K562 (cell line): ENCODE data around the gene FCGR3B. TPM values are rescaled to one million over a fixed set of nuclear protein-coding genes. Genes with fewer than 3 reads are reported as not detected.
"Not testable (repeated sequence)": the region's sequence is repeated elsewhere in the genome, so short reads cannot be mapped to it uniquely, and the experiment has no call there.

Experiments
- ATAC-seq: fragments of 200-7000 bp; cut with Tn5 transposase; 3 replicates; pipeline ENCODE4 v1.9.1; 2020; ENCODE audit warnings: moderate library complexity
- BruUV-seq: library from RNA; stranded (reverse); fragments of 400-500 nt; replicated peaks from 2 replicates; lab custom pipeline; 2021; lab: Mats Ljungman, UMichigan
- CTCF ChIA-PET: fragments of 300-600 bp; formaldehyde crosslinking; extraction: SDS; loops from one replicate; lab custom pipeline; 2021; ENCODE audit warnings: low intra/inter-chr PET ratio; lab: Yijun Ruan, JAX
- POLR2A ChIA-PET: fragments of 300-600, 350-650 bp; sonication (Branson Sonifier 250); formaldehyde crosslinking; extraction: SDS; loops from one replicate; lab custom pipeline; 2021; ENCODE audit warnings: antibody characterized with exemption, inconsistent platforms; lab: Yijun Ruan, JAX
- DNase-seq, 4 experiments: peaks; one replicate each; pipeline versions ENCODE4 v3.0.0 to v3.0.0-alpha.2; 2011 to 2018; ENCODE audit warnings: low spot score in 3 of 4, mixed read lengths in 3 of 4; ENCODE audit errors: extremely low read depth in 1 of 4
- FAIRE-seq: peaks from 2 replicates; lab custom pipeline; 2011; peaks lifted over from hg19 to GRCh38; lab: Jason Lieb, UNC
- H2AFZ ChIP-seq: 2 replicates; pipeline ENCODE4 v1.6.0; 2011; ENCODE audit warnings: low read depth, low read length, control low read depth, inconsistent platforms
- H3K27ac ChIP-seq: fragments of 200-600 bp; 3 replicates; pipeline ENCODE4 v1.8.0; 2011; ENCODE audit warnings: low read depth, mild to moderate bottlenecking, control low read depth, inconsistent platforms, low read length, moderate library complexity, mixed read lengths; ENCODE audit errors: extremely low read depth
- H3K27me3 ChIP-seq, 2 experiments: fragments of 300-600 bp in 1 of 2; 2 replicates in 1 of 2; 3 replicates in 1 of 2; pipeline versions ENCODE4 v1.6.0 to v1.8.0; 2011; ENCODE audit warnings: inconsistent platforms in 2 of 2, low read length in 2 of 2, mild to moderate bottlenecking in 1 of 2, mixed read lengths in 1 of 2, moderate library complexity in 1 of 2; ENCODE audit not compliant: control insufficient read depth in 2 of 2, insufficient read depth in 2 of 2
- H3K36me3 ChIP-seq: fragments of 300-600 bp; 3 replicates; pipeline ENCODE4 v1.8.0; 2011; ENCODE audit warnings: mild to moderate bottlenecking, low read length, inconsistent platforms; ENCODE audit not compliant: control insufficient read depth, insufficient read depth
- H3K4me1 ChIP-seq, 2 experiments: fragments of 200-600 bp in 1 of 2; replicated peaks in 1 of 2; 2 replicates in 1 of 2; 3 replicates in 1 of 2; pipeline versions ENCODE4 v1.5.1 to v1.8.0; 2011; ENCODE audit warnings: inconsistent platforms in 2 of 2, low read length in 2 of 2, mild to moderate bottlenecking in 1 of 2, mixed read lengths in 1 of 2, moderate library complexity in 1 of 2; ENCODE audit not compliant: control insufficient read depth in 2 of 2, insufficient read depth in 2 of 2
- H3K4me2 ChIP-seq: 2 replicates; pipeline ENCODE4 v1.6.1; 2011; ENCODE audit warnings: low read length, control low read depth, inconsistent platforms, mixed read lengths; ENCODE audit not compliant: insufficient read depth
- H3K4me3 ChIP-seq: fragments of 200-600 bp; sonication (generic), shearing (Covaris generic); 2 replicates; pipeline ENCODE4 v1.5.1; 2016; ENCODE audit warnings: control low read depth, inconsistent platforms
- H3K79me2 ChIP-seq: fragments of 200-600 bp; 3 replicates; pipeline ENCODE4 v1.8.0; 2011; ENCODE audit warnings: low read length, inconsistent platforms; ENCODE audit not compliant: control insufficient read depth, insufficient read depth
- H3K9ac ChIP-seq, 2 experiments: 2 replicates each; pipeline versions ENCODE4 v1.6.0 to v1.6.1; 2011; ENCODE audit warnings: low read depth in 2 of 2, low read length in 2 of 2, control low read depth in 1 of 2, inconsistent platforms in 1 of 2, mild to moderate bottlenecking in 1 of 2, mixed read lengths in 1 of 2; ENCODE audit not compliant: insufficient read depth in 1 of 2
- H3K9me1 ChIP-seq: one replicate; pipeline ENCODE4 v1.6.0; 2011; ENCODE audit warnings: inconsistent platforms, mild to moderate bottlenecking, low read length, moderate library complexity; ENCODE audit not compliant: control insufficient read depth, insufficient read depth
- H3K9me3 ChIP-seq: replicated peaks from 2 replicates; pipeline ENCODE4 v1.5.1; 2011; ENCODE audit warnings: low read depth, low read length, inconsistent platforms; ENCODE audit not compliant: control insufficient read depth, insufficient read depth
- H4K20me1 ChIP-seq: replicated peaks from 2 replicates; pipeline ENCODE4 v1.6.1; 2011; ENCODE audit warnings: low read length, inconsistent platforms, mixed read lengths; ENCODE audit not compliant: control insufficient read depth, insufficient read depth
- ZFX ChIP-seq: sonication (generic); formaldehyde crosslinking; IDR thresholded peaks from 2 replicates; pipeline ENCODE4 v1.8.0; 2022; ENCODE audit warnings: mild to moderate bottlenecking, missing genetic modification reagents, moderate library complexity
- ZNF740 ChIP-seq, 3 experiments: fragments of 200-800 bp in 1 of 3; sonication (Bioruptor generic) in 1 of 3; sonication (generic) in 1 of 3; formaldehyde crosslinking in 1 of 3; IDR thresholded peaks; 2 replicates each; pipeline versions ENCODE4 v1.6.1 to v1.8.0; 2016 to 2022; ENCODE audit warnings: mild to moderate bottlenecking in 2 of 3, missing compliant biosample characterization in 2 of 3, missing genetic modification characterization in 2 of 3, missing genetic modification reagents in 1 of 3
- WGBS: fragments of 100-300 bp; shearing (Covaris generic); methylation state at CpG from one replicate; pipeline ENCODE4 v1.1.6; 2016; ENCODE audit warnings: low coverage, mixed read lengths; ENCODE audit not compliant: insufficient coverage; ENCODE audit errors: missing lambda C conversion rate; 5-methylcytosine and 5-hydroxymethylcytosine counted together
- in situ Hi-C: fragments of 300-500 bp; cut with MboI; formaldehyde crosslinking; loops from 4 replicates; pipeline ENCODE4 v1.15.0; 2018; ENCODE audit warnings: inconsistent platforms, mixed read lengths
- intact Hi-C: fragments of 100-400 bp; cut with micrococcal nuclease; formaldehyde crosslinking; loops from 2 replicates; pipeline ENCODE4 v1.14.2; 2022
- polyA plus RNA-seq, 8 experiments: library from polyadenylated mRNA; depleted of rRNA in 4 of 8; stranded (reverse) in 5 of 8; unstranded in 3 of 8; fragments of >200 nt; fragmentation: Nextera tagmentation in 2 of 8; fragmentation: Illumina TruSeq in 1 of 8; extraction: Ambion mirVana in 2 of 8; extraction: Trizol in 1 of 8; gene quantifications; 2 replicates each; pipeline versions ENCODE4 v1.2.1 to v1.2.3, GENCODE V29; 2011 to 2014; ENCODE audit warnings: inconsistent platforms in 1 of 8, missing spikeins in 1 of 8
- total RNA-seq, 7 experiments: library from RNA; depleted of rRNA in 6 of 7; stranded (reverse); fragments of >200 nt in 6 of 7; fragmentation: Illumina TruSeq in 2 of 7; extraction: Trizol in 2 of 7; gene quantifications; 2 replicates each; pipeline versions ENCODE4 v1.2.1 to v1.2.3, GENCODE V29; 2011 to 2021; ENCODE audit warnings: low replicate concordance in 1 of 7

The FCGR3B gene
- total and polyA plus RNA-seq, 9 of the 15 experiments (the other 6 are each of a cell fraction or from before 2014, with no cell fraction given), result 0.18 to 1.1 (median 0.40) TPM

GRCh38 chr1:161613142-161613514, 17.8 kb downstream of the FCGR3B start:
- H3K27ac ChIP-seq, result peak overlapping the region; percentile 75
- H3K4me1 ChIP-seq, result peaks cover 0 to 12% of the 10 kb centered on the region in 2 experiments; a peak in 2 of 5 replicates
- H3K9me1 ChIP-seq; H3K27me3 ChIP-seq; H3K9me3 ChIP-seq; CTCF ChIA-PET; H4K20me1 ChIP-seq; FAIRE-seq; BruUV-seq; H3K79me2 ChIP-seq; H3K36me3 ChIP-seq; in situ Hi-C loops; TF ChIP-seq ZNF740 (CRISPR knock-in tag; IDR thresholded peaks at IDR 0.05): not testable (repeated sequence)
- peak overlapping the region; percentile 83 for H3K4me2 ChIP-seq
- WGBS, result 0% methylated on average over 2 of the region's 6 CpGs
- ATAC-seq (peak; percentile 40), DNase-seq (peak in 2 of 4 experiments; percentile 17 to 59)
- POLR2A ChIA-PET, result interaction anchor here (1.5 kb wide), 1 partner anchor 9 kb away, joined by 11 read pairs; no protein-coding TSS in a partner anchor
- H3K4me3 ChIP-seq, result peak overlapping the region; percentile 52
- H2AFZ ChIP-seq, result peak overlapping the region; percentile 67
- TF ChIP-seq ZNF740 (tag; IDR thresholded peaks at IDR 0.05), result 0 out of 4 replicates have a peak, but pooled peaks of 1 of the 2 experiments have one; percentile 58
- peak; percentile 12; the same call in 1 of the 2 replicates for TF ChIP-seq ZFX (CRISPR knock-in tag)
- intact Hi-C loops, result loop anchor here (5.0 kb wide), 1 partner anchor 34 kb away; no protein-coding TSS in a partner anchor
- H3K9ac ChIP-seq, result peak overlapping the region; percentile 83 to 90; a peak in 3 of 4 replicates
